NCI-H69 (cell line): ENCODE measurements around the gene SPOPL.
"Not testable (repeated sequence)": the region's sequence is repeated elsewhere in the genome, so short reads cannot be mapped to it uniquely, and the experiment has no call there.

ENCODE experiments used
- DNase-seq: peaks from one replicate; lab custom pipeline; 2025; lab: John Stamatoyannopoulos, UW

Gene SPOPL

GRCh38 chr2:138501425-138502254 lies at the start of gene SPOPL:
SPOPL (plus strand) TSS chr2:138501770; CDS start chr2:138550217, 48,447 bp downstream.
- peak; percentile 93 for DNase-seq

- DNase-seq = no peak
Observed at GRCh38 chr2:138452324-138452723, 49.2 kb upstream of the SPOPL start.

DNA sequence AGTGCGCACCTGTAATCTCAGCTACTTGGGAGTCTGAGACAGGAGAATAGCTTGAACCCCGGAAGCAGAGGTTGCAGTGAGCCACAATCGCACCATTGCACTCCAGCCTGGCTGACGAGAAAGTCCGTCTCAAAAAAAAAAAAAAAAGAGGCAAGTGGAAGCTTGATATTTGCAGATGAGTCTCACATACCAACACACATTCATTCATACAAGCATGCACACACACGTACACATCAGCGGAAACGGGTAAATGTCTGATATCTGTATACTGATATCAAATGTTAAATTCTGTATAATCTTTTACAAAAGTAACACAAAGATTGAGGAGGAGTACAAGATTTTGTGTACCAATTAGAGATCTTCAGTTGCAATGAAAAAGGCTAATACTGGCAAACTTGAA lies 47.8 kb upstream of the SPOPL start:
- no peak for DNase-seq

DNA sequence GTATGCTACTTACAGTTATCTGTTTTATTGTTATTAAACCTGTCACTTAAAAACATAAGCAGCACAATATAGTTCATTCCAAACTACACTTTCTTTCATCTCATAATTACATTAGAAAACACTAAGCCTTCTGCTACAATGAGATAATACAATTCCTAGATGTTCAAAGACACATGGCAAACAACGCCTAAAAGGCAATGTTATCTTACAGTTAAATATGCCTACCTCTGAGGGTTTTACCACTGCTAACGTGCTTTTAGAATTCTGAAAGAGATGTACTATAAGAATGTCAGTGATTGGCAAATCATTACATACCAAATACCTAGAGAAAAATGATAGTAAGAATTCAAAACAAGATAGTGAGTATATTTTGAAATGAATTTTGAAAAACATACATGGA lies 46.8 kb upstream of the SPOPL start:
- DNase-seq = no peak

DNA sequence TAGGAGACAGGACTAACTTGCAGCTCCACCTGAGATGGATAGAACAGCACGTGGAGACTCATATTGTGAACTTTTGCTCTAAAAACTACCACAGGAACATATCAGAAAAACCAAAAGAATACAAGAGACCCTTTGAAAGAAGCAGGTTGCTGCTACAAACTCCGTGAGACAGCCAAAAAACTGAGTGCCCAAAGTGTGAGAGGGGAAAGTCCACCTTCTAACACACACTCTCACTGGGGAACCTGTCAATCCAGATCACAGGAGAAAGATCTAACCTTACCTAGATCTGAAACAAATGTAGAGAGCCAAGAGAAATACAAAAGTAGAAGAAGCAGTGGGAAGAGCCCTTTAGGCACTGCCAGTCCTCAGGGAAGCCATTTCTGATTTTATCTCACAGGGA lies 46.3 kb upstream of the SPOPL start:
- DNase-seq = no peak

DNA sequence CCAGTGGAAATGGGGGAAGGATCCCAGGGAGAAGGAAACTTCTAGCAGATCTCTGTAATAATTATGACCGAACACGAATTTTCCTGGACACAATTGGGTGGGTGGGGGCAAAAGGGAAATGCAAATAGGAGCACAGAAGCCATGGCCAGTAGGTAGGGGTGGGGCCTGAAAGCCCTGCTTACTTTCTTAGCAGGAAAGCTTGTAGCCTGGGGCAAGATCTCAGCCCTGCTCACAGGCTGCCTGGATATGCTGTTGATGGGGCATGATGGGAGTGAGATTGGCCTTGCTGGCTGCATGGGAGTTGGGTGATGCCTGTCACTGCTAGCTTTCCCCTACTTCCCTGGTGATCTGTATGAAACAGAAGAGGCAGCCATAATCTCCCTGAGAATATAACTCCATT lies 45.9 kb upstream of the SPOPL start:
- peak; percentile 84 for DNase-seq

GRCh38 chr2:138462689-138463088 lies 38.9 kb upstream of the SPOPL start:
- DNase-seq = not testable (repeated sequence)

GRCh38 chr2:138468617-138469016 lies 33.0 kb upstream of the SPOPL start:
- no peak for DNase-seq

GRCh38 chr2:138469411-138469810 lies 32.2 kb upstream of the SPOPL start:
- DNase-seq = no peak

DNA sequence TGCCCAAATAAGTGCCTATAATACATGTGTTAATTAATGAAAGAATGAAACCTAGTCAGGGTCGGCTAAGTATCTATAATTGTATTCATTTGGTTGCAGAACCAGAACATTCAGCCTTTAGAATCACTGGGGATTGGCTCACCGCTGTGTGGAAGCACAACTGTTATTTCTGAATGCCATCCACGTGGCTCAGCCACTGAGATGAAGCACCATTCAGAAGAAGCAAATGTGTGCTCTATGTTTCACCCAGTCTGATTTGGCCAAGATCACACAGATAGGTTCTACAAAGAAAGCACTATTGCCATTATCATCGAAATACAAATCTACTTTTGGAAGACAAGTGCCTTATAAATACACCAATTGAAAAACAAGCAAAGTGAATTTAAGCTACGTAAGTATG lies 30.6 kb upstream of the SPOPL start:
- DNase-seq = no peak

DNA sequence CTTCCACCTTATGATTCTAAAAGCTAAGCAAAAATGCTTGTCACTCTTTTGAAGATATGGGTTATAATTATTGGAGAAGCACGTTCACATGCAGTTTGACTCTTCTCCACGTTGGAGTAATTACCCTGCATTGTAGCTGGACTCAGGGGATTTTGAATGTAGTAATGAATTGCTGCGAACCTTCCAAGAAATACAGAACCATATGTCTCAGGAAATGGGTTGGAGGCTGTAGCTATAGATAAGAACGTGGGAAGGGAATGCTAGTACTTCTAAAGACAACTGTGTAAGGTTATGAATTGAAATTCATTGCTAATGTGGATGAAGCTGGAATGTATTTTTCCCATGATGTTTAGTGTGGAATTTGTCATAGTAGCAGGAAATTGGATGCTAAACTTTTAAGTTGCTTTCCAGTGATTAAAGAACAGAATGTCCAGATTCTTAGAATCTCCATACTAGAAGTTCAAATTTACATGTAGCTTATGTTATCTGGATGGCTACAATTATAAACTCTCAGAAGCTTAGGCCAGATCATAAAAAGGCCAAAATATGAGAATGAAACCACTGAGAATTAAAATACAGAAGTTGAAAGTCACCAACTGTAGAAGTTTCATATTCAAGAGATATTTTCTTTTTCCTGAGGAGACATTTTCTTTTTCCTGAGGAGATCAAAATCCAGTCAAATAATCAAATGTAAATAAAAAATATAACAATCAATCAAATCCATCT lies 27.3 kb upstream of the SPOPL start:
- peak; percentile 67 for DNase-seq

- DNase-seq = no peak
Observed at GRCh38 chr2:138475277-138475776, 26.2 kb upstream of the SPOPL start.

DNA sequence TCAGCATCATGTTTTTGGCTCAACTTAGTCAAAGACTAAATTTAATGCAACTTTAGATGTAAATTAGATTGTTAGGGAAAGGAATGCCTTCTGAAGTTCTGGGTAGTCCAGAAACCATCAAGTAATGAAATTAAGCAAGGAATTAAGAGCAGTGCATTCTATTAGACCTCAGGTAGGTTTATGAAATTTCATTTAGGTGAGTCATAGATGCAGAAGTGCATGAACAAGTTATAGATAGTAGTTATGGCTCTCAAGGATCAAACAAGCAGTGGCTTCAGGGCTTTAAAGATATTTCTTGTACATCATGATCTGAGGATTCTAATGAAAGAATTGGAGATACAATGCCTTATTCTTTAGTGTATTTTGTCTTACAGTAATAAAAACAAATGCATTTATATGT lies 25.4 kb upstream of the SPOPL start:
- no peak for DNase-seq

DNA sequence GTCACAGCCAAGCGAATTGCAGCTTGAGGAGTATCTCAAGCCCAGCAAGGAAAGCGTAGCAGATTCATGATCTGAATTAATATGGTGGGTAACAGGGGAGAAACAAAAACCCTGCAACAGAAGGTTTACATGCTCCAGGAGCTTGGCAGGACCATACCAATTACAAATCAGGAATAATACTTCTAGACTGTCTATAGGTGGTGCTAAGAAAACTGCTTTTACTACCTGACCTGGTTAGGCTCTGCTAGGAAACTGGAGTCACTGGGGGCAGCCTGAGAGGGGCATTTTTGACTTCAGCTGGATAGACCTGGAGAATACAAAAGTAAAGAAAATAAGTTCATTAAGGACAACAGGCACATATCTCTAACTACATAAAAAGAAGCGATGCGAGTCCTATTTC lies 24.6 kb upstream of the SPOPL start:
- DNase-seq = peak; percentile 27

DNA sequence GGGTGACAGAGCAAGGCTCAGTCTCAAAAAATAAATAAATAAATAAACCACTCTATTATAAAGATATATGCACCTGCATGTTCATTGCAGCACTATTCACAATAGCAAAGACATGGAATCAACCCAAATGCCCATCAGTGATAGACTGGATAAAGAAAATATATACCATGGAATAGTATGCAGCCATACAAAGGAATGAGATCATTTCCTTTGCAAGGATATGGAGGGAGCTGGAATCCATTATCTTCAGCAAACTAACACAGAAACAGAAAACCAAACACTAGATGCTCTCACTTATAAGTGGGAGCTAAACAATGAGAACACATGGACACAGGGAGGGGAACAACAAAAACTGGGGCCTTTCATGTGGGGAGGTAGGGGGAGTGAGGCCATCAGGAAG lies 18.8 kb upstream of the SPOPL start:
- DNase-seq = not testable (repeated sequence)

GRCh38 chr2:138485019-138485418 lies 16.6 kb upstream of the SPOPL start:
- peak; percentile 18 for DNase-seq

GRCh38 chr2:138486363-138487198 lies 15.0 kb upstream of the SPOPL start:
- no peak for DNase-seq

GRCh38 chr2:138490673-138491494 lies 10.7 kb upstream of the SPOPL start:
- no peak for DNase-seq

GRCh38 chr2:138491495-138491862 lies 10.1 kb upstream of the SPOPL start:
- no peak for DNase-seq

GRCh38 chr2:138492160-138492559 lies 9.4 kb upstream of the SPOPL start:
- DNase-seq = no peak

GRCh38 chr2:138493334-138493733 lies 8.2 kb upstream of the SPOPL start:
- DNase-seq = peak; percentile 25
